Iris pigment epithelial cell (primary cell): ENCODE results near the gene PHF21A.

Experiments used
- DNase-seq: peaks from one replicate; pipeline ENCODE4 v3.0.0-alpha.2; 2011; ENCODE audit warnings: low read depth

The PHF21A gene

DNA sequence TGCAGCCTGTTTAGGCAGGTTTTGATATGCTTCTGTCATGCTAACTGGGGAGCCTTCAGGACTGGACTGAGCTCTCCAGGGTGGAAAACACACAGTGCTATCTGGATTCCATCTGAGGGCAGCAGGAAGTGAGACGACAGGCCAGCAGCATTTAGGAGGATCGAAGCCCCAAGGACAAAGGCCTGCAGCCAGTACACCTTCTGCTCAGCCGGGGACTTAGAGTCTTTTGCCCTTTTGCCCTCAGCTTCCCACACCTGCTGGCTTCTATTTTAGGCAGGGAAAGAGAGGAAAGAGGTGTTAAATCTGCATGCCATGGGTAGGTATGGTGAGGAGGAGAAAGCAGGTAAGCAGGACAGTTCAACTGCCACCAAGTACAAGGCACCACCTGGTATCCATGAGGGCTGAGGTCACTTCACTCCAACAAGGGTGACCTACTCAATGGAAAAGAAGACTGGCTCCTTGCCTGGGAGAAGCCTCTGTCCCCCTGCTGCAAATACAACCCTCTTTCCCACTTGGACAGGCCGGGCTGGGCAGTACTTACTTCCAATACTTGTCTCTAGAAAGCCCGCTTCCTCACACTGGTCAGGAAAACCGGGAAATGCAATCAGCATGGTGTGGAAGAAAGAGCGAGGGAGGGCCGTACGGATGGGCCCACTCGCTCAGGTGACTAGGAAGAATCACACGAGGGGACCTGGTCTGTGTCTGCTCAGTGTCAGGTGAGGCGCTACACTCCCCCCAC is 186.5 kb downstream of the PHF21A start:
- DNase-seq, result no peak

DNA sequence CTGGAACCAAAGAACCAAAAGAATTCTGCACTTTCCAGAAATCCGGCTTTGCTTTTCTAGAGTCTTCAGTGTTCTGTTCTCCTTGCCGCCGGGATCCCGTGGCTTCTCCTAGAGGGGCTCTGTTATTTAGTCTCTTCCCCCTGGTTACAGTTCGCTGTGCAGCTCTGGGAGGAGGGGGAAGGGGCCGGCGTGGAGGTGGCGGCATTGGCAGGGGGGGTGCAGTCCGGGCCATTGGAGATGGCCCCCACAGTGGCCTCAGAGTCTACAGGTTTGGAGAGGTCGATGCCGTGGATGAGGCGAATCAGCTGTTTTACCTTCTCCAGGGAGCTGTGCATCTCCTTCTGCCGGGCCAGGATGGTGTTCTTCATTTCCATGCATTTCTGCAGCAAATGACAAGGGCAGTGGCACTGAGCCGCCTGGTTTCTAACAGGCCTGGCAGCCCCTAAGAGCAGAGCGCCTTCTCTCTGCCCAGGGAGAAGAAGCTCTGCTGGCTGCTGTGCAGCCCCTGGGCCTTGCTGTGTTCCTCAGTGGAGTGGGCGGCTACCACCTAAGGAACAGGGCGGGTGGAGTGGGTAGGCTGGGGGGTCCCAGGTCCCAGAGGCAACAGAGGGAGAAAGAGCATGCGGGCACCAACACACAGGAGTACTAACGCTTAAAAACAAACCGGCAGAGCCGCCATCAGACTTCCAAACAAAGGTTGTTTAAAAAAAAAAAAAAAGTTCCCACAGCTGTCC is 187.2 kb downstream of the PHF21A start:
- DNase-seq, result no peak

DNA sequence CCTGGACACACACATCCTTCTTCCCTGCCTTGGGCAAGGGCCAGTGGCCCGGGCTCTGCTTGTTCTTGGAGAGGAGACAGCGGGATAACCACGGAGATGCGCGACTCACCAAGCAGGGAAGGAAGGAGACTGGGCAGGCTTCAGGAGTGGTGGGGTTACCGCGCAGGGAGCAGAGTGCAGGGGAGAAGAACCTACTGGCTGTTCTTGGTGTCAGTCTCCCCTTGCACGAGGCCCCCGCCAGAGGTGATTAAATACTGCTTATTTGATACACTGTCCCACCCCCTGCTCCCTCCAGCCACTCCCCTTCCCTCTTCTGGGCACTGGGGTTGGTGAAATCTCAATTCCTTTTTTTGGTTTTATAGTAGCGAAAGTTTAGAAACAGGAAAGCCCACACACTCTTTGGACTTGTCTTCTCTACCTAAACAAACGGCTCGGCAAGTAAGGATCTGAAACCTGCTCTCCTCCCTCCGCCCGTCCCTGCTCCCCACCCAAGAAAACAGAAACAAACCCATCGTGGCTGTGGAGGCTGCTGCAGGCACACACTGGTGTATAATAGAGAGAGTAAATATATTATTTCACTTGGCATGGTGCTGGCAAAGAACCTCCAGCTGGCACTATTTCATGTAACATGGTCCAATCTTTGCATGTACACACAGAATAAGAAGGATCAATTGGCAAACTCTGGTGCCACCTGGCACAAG is 188.0 kb downstream of the PHF21A start:
- DNase-seq, result peak; percentile 14

DNA sequence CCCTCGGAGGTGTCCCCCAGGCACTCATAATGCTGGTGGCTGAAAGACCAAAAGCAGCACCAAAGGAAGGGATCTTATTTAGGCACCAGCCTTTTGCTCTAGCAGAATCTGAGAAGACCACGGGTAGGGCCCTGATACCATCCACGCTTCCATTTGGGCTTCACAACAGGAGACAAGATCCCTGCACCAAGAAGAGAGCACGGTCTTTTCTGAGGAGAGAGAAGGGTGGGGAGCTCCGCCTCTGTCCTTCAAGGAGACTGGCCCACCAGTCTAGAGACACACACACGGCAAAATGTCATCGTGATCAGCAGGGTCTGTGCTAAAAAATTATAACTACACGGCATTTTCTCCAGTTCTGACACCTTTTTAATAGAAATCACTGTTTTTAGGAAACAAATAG is 189.0 kb downstream of the PHF21A start:
- DNase-seq, result no peak

DNA sequence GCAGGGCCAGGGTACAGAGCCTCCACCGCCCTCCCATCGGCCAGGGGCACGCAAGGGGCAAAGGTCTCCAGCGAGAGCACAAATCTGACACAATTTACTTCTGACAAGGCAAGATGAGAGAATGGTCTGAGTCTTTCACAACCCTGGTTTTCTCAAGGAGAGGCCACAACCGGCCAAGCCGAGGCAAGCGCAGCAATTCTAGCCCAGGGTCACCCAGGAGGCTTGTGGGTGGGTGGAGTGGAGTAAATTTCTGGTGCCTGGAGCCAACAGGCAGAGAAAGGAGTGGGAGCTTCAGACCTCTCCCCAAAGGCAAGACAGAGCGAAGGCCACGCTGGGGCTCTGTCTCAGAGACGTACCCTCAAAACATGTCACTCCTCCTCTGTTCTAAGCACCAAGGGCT is 189.5 kb downstream of the PHF21A start:
- no peak for DNase-seq

DNA sequence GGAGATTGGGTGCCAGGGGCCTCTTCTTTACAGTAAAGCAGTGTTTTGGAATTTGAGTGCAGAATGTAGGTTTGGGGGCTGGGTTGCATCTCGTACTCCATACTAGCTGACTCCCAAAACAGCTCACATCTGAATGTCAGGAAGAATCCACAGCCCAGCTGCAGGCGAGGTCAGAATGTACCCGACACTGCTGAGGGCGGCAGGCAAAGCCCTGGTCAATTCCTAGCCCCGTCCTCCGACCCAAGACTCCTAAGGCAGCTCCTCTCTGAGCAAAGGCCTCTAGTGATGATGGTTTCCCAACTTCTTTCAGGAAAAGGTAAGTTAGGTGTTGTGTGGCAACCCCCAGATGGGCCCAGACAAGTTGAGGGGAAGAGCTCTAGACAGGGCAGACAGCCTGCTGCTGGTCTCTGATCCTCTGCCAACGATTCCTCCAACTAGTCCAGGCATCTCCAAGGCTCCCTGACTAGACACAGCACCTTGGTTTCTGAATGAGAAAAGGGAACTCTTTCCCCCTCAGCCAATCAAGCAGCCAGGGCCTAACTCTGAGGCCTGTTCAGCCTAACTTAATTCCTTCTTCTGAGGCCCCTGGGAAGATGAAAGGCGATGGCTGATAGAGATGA is 190.2 kb downstream of the PHF21A start:
- DNase-seq, result no peak

DNA sequence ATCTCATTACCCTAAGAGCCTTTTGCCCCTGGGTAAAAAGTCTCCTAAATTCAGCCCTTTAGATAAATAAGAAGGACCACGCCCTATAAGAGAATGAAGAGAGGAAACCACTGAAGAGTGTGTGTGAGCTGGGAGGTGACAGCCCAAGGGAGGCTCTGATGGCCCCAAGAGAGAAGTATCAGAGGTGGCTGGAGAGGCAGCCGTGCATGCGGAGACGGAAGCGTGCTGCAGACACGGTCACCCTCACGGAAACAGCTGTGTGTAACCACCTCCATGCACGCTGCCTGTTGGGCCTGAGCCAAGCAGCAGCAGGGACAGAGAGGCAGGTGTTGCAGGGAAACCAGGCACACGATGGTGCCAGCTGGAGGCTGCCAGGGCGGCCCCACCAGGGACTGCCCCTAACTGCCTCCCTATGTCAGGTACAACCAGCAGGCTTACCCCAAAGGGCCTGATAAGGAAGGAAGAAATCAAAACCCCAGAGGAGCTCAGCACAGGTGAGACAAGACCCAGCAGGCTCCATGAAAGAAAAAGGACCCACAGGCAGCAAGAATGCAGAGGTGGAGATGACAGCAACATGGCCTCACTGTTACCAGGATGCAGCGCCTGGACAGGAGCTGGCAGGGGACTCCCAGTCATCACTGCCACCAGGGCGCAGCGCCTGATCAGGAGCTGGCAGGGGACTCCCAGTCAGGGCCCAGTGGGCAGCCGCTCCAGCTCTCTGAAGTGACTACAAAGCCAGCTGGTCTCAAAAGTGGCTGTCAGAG is 191.0 kb downstream of the PHF21A start:
- no peak for DNase-seq

DNA sequence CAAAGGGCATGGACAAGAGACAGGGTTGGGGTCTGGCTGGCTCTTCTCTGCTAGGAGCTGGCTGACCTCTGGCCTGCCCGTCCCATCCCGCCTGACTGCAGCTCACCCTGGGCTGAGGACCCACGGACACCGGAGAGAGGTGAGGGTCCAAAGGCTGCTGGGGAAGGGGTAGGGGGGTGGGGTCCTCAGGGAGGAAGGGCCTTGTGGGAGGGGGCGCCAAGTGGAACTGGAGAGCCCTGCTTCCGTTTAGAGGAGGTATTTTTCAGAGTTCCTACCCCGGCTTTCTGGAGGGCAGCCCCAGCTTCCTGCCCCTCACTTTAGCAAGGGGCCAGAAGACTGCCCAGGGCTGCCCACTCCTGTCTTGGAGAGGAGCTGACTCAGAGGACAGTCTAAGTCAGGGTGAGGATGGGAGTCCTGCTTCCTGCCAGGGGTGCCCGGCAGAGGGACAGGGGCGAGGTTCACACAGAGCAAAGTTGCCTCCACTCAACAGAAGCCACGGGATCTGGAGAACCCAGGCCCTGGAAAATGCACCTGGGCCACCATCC is 191.7 kb downstream of the PHF21A start:
- no peak for DNase-seq

DNA sequence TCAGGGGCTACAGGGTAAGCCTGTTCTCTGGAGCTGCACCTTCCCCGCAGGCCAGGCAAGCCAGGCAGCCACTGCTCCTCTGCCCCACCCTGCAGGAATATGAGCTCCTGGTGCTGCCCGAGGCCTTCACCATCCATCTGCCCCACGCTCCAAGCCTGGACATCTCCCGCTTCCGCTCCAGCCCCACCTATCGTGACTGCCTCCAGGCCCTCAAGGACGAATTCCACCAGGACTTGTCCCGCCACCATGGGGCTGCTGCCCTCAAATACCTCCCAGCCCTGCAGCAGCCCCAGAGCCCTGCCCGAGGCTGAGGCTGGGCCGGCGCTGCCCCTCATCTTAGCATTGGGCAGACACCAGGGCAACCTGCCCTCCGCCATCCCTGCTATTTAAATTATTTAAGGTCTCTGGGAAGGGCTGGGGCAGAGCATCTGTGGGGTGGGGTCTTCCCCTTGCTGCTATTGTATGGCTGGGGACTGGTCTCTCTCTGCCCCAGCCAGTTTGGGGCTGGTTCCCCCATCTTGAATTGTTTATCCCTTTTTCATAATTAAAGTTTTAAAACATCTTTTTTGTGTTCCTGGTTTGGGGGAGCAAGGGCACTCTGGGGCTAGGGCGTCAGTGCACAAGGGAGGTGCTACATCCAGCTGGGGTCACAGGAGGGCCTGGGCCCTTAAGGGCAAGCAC is 192.6 kb downstream of the PHF21A start:
- no peak for DNase-seq

DNA sequence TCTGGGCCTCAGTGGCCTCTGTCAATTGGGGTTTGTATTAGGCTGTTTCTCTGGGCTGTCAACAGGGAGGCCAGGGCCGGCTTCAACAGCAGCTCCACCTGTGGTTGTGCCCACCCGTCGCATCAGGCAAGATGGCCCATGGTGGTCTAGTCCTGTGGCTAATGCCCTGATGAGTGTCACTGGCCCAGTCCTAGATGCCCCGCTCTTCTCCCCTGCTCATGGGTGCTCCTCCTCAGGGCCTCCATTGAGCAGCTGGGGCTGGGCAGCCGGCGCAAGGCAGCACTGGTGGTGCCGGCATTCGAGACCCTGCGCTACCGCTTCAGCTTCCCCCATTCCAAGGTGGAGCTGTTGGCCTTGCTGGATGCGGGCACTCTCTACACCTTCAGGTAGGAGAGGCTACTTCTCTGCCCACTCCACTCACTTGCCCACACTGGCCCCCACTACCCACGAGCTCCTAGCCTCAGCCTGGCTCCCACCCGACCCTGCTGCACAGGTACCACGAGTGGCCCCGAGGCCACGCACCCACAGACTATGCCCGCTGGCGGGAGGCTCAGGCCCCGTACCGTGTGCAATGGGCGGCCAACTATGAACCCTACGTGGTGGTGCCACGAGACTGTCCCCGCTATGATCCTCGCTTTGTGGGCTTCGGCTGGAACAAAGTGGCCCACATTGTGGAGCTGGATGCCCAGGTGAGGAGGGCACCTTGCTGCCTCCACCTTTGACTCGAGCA is 193.4 kb downstream of the PHF21A start:
- no peak for DNase-seq

DNA sequence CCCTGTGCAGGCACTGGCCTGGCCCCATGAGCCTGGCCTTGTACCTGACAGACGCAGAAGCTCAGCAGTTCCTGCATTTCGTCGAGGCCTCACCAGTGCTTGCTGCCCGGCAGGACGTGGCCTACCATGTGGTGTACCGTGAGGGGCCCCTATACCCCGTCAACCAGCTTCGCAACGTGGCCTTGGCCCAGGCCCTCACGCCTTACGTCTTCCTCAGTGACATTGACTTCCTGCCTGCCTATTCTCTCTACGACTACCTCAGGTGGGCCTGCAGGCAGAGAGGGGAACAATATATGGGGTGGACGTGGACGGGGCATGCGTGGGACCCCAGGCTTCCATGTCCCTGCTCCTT is 193.9 kb downstream of the PHF21A start:
- DNase-seq, result no peak

DNA sequence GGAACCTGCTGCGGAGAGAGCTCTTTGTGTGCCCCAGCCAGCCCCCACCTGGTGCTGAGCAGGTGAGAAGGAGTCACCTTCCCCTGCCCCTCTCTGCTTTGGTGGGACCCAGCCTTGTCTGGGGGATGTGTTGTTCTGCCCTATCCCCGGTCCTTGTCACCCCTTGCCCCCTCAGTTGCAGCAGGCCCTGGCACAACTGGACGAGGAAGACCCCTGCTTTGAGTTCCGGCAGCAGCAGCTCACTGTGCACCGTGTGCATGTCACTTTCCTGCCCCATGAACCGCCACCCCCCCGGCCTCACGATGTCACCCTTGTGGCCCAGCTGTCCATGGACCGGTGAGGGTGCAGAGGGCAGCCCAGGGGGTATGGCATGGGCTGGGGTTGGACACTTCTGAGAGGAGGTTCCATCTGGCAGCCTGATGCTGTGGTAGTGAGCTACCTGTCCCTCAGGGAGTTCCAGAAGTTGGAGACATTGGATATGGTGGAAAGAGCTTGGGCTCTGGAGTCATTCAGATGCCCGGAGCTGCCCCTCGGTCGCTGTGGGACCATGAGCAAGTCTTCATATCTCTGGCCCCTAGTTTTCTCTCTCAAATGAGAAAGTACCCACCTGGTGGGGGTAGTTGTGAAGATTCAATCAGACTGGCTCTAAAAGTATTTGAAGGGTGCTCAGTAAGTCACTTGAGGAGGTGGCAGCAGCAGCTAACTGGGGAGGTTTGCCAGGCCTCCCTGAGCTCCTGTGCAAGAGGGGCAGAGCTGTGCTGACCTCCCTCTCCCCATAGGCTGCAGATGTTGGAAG is 194.5 kb downstream of the PHF21A start:
- DNase-seq, result no peak

DNA sequence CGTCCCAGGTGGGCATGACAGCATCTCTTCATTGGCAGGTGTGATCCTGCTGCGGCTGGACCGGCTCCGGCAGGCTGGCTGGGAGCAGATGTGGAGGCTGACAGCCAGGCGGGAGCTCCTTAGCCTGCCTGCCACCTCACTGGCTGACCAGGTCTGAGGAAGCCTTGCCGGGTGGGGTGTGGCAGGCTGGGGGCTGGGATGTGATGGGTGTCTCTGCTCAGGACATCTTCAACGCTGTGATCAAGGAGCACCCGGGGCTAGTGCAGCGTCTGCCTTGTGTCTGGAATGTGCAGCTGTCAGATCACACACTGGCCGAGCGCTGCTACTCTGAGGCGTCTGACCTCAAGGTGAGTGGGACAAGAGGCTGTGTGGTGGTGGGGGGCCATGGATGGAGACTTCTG is 195.3 kb downstream of the PHF21A start:
- no peak for DNase-seq

DNA sequence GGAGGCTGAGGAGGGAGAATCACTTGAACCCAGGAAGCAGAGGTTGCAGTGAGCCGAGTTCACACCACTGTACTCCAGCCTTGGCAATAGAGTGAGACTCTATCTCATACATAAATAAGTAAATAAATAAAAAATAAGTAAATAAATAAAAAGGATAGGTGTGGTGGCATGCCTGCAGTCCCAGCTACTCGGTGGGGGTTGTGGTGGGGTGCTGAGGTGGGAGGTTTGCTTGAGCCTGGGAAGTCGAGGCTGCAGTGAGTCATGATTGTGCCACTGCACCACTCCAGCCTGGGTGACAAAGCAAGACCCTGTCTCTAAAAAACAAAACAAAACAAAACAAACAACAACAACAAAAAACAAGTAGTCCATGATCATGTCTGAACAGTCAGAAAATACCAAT is 195.7 kb downstream of the PHF21A start:
- no peak for DNase-seq

DNA sequence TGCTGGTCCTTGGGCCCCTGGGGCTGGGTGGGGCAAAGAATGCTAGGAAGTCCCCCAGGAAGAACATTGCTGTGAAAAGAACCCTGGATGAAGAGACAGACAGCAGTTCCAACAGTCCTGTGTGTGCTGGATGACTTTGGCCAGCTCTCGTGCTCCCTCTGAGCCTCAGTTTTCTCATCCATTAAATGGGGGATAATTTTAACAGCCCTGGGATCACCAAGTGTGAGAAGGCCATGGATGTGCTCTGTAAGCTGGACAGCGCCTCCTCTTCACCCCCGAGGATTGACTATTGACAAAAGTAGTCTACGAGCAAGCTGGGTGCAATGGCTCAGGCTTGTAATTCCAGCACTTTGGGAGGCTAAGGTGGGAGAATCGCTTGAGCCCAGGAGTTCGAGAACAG is 196.3 kb downstream of the PHF21A start:
- DNase-seq, result no peak

DNA sequence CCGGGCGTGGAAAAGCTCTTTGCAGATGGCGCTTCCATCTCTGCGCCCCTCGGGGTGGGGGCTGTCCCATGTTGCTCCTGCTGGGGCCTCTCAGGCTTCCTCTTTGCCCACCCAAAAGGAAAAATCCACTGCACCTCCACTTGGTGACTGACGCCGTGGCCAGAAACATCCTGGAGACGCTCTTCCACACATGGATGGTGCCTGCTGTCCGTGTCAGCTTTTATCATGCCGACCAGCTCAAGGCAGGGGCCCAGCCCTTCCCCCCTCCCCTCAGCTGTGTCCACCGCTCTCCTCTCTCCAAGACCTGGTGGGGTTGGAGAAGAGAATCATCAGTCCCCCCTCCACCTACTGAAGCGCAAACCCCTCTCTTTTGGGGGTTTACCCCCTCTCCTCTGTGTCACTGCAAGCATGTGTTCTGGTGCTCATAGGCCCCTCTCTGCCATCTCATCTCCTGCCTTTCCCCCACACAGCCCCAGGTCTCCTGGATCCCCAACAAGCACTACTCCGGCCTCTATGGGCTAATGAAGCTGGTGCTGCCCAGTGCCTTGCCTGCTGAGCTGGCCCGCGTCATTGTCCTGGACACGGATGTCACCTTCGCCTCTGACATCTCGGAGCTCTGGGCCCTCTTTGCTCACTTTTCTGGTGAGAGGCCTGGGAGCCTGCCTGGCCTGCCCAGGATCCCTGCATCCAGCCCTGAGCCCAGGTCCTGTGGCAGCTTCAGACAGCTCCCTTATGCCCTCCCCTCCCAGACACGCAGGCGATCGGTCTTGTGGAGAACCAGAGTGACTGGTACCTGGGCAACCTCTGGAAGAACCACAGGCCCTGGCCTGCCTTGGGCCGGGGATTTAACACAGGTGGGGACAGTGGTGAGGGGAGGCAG is 197.0 kb downstream of the PHF21A start:
- DNase-seq, result no peak

DNA sequence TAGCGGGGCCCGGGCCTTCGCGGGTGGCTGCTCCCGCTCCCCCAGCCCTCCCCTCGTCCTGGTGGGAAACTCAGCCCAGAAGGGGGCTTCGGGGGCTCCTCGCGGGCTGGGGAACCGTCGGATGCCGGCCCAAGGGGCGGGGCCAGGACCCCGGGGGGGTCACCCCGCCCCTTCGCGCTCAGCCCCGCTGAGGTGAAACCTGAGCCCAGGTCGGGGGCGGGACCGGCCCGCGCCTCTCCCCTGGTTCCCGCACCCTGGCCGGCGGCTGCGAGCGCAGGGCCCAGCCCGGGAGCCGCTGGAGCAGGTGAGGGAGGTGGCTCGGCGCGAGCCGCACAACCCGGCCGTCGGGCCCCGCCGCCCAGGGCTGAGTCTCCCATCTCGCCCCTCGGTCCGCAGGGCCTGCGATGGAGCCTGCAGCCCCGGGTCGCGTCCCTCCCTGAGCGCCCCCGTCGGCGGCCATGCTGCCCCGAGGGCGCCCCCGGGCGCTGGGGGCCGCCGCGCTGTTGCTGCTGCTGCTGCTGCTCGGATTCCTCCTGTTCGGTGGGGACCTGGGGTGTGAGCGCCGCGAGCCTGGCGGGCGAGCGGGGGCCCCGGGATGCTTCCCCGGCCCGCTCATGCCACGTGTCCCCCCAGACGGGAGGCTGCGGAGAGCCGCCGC is 198.7 kb downstream of the PHF21A start, which contains the start of gene LARGE2:
Gene LARGE2, plus strand, starts transcription at position 232 of the 658 bp plus-strand sequence. Its CDS starts 227 bp downstream, at position 459.
- DNase-seq, result no peak
